Measurements from ENCODE around the gene ATXN1.

ATXN1 gene

GRCh38 chr6:16346831-16347230 lies 414.4 kb downstream of the ATXN1 start:
- ATAC-seq = no peak

- no peak for ATAC-seq
Observed at GRCh38 chr6:16345449-16346330, 415.6 kb downstream of the ATXN1 start.

- no peak for ATAC-seq
Observed at GRCh38 chr6:16344756-16345155, 416.5 kb downstream of the ATXN1 start.

DNA sequence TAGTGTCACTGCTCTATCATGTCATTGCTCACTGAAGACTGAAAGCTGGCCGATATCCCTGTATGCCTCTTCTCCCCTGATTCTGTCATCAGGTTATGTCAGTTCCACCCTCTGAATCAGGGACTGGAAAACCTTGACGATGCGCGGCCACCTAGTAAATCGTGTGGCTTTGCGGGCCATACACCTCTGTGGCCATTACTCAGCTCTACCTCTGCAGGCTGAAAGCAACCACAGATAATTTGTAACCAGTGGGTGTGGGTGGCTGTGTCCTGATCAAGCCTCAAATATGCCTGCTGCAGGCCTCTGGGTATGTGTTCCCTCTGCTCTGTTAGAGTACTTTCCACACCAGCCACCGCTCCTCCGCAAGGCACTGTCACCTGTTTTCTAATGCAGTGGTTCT lies 417.7 kb downstream of the ATXN1 start:
- peak in 1 of 2 donors; percentile 32 for ATAC-seq

GRCh38 chr6:16339265-16339587 lies 422.0 kb downstream of the ATXN1 start:
- ATAC-seq = no peak

DNA sequence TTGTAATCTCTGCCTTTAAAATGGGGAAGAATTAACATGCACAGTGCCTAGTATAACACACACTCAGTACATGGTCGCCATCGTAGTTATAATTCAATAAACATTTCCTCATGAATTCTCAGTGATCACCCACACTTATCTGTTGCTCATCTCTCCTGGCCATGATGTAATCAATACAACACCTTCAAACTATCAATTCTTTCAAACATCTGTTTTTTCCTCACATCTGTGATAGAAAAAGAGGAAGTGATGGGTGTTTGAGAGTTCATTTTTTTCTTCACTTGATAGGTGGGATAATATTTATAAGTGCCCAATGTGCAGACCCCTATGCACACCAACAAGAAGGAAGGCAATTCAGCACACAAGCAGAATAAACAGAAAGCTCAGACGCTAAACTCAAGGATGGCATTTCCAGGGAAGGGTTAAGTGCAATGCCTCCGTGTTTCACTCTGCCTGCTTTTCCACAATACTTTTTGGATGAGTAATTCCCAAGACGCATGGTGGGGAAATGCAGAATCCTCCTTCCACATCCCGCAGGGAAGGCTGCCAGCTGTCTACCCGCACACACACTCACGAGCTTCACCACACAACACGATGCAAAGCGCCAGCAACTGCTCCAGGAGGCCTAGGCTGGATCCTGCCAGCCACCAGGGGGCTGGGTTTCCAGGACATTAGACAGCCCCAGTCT lies 422.5 kb downstream of the ATXN1 start:
- ATAC-seq = peak in 1 of 2 donors; percentile 43

GRCh38 chr6:16337295-16337975 lies 423.8 kb downstream of the ATXN1 start:
- ATAC-seq = no peak

DNA sequence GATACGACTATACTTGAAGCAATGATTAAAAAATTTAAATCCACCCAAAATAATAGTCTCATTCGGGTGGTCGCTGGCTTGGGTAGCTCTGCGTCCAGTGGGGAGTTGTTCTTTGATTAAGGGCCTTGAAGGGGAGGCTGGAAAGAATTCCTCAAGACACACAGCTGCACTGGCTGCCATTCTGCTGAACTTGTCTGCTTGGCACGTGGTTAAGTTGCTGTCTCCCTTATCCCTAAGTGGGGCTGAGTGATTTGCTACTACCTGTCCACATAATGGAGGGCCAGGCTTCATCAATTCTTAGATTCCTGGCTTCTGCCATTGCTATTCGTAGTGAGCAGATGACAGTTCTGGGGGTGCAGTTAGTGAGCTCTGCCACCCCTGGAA lies 424.4 kb downstream of the ATXN1 start:
- no peak for ATAC-seq

DNA sequence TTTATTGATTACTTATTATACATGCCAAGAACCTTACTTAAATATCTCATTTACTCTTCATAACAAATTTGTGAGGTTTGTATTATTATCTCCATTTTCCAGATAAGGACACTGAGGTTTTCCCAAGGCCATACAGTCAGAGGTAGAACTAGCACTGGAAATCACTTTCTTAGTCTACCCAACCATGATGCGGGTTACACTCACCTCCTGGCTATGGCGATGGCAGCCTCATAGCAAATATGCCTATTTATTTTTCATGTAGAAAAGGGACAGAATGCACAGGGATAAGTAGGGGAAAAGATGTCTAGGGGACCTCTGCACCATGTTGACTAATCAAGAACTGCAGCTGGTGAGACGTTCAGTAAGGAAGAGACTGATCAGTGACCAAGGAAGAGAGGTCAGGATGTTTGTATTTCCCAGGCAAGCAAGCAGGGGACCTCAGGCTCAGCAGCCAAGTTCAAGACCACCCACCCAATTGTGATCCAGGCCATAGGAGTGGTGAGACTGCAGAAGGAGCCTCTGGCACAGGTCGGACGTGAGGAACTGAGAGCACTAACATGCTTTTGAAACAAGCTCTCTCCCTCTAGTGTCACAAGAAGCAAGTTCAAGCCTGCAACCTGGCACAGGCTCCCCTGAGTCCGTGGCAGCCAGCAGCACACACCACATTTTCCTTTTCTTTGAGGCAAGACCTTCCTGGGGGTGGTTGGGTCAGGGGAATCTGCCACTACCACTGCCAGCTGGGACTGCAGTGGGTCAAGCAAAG lies 425.0 kb downstream of the ATXN1 start:
- no peak for ATAC-seq

DNA sequence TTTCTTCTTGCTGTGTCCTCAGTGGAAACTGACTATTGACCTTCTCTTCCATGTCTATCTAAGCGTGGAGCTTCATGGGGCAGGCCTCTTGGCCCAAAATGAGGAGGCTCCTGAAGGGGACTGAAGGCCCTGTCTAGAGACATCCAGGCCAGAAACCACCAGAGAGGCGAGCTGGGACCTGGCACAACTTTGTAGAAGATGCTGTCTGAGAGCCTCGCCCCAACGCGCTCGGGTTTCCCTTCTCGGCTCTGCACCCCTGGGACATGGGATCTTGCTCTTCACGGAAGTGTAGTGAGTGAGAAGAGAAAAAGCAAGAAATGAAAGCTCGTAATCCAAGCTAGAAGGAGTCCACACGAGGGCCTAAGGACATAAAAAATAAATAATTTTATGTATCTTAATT lies 426.1 kb downstream of the ATXN1 start:
- ATAC-seq = no peak

DNA sequence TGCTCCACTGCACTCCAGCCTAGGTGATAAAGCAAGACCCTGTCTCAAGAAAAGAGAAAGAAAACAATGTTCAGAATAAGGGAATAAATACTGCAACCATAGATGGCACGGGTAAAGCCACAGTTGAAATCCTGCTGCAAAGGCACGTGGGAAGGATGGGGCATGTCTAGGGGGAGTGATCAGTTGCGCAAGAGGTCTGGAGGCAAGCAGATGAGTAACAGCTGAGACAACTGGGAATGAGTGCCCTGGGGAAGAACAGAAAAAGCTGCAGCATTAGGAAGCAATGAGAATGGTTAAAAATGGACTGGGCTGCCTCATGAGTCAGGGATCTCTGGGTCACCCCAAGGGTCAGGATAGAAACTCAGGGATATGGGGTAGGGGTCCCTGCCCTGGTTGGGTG lies 426.6 kb downstream of the ATXN1 start:
- no peak for ATAC-seq

GRCh38 chr6:16333580-16333979 lies 427.7 kb downstream of the ATXN1 start:
- ATAC-seq = no peak

- ATAC-seq = peak; percentile 98
Observed at GRCh38 chr6:16332175-16332542, 429.1 kb downstream of the ATXN1 start.

DNA sequence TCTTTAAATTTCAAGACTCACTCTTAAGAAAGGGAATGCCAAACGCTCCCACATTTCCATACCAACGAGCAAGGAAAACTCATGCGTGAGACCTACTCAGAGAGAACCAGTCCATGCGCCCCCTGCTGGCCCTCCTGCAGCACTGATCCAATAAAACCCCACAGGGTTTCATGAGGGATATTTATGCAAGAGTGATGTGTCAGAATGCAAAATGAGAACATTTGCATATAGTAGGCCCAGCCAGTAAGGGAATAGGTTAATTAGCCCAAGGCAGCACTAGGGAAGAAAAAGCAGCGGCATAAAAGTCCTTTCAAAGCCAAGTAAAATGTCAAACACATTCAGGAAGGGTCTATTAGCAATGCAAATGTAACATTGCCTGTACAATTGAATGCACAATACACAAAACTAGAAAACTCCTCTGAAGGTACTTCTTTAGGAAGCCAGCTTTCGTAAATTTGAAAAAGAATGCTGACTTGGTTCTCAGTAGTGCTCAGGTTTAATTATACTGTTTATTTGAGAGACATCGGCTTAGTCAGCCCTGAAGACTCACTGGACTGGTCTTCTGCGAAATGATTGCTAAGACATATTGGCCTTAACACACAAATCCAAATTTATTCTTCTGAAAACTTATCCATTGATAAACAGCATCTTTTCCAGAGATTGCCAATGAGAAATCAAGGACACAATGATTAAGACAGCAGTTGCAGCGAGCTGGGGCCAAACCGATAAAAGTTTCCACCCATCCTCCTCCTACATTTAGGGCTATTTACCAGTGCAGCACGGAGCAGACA lies 429.7 kb downstream of the ATXN1 start:
- peak; percentile 74 to 80 for ATAC-seq

DNA sequence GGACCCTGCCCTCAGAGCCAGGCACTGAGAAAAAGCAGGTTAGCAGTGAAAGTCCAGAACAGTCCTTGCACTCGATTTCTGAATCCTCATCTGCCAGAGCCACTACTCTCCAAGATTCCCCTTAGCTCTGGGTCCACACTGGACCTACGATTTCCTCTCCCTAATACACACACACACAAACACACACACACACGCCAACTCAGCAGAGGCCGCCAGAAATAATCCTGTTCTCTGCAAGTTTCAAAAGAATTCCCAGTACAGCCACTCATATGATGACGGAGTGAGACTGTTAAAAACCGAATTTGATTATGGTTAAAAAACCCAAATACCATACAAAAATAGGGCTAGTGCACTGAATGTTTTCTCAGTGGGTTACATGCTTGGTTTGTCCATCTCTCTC lies 432.0 kb downstream of the ATXN1 start:
- no peak for ATAC-seq

DNA sequence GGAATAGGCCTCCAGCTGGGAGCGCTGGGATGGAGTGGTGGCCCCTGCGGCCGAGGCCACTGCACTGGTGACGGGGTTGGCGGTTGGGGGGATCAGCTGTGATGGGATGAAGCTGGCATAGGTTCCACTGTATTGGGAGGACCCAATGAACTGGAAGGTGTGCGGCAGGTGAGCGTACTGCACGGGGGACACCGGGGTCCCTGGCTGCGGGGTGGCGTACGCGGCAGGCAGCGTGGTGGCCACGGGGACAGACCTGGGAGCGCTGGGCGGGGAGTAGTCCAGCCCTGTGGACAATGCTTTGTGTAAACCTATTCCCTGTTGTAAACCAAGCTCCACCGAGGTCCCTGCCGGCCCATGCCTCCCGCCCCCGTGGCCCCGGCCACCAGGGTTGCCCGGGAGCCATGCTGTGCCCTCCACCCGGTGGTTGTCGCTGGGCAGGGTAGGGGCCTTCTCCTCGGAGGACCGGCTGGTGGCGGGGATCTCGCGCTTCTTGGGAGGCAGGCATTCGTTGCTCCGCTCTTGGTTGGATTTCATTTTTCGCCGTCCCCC lies 433.4 kb downstream of the ATXN1 start:
- no peak for ATAC-seq

DNA sequence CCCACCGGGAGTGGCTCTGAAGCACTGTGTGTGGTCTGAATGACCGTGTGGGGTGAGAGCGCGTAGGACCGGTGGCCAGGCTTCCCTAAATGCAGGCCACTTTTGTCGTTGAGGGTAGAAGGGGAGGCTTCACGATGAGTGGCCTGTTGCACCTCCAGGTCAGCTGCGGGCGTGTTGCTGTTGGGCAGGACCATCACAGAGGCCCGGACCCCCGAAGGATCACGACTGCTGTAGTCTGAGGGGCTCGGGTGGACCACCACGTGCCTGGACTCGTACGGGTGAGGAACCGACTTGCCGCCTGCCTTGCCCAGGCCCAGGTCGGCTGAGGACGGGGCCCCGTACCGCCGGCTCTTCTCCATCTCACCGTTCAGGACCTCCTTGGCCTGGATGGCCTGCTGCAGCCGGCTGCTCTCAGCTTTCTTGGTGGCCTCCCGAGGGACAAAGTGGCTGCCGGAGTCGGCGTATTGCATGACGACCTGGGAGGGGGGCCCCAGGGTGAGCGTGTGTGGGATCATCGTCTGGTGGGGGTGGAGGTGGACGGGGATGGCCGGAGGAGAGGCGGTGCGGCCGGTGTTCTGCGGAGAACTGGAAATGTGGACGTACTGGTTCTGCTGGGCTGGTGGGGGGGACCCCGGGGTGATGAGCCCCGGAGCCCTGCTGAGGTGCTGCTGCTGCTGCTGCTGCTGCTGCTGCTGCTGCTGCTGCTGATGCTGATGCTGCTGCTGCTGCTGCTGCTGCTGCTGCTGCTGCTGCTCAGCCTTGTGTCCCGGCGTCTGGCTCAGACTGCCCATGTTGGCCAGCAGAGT lies 434.1 kb downstream of the ATXN1 start:
- ATAC-seq = no peak

DNA sequence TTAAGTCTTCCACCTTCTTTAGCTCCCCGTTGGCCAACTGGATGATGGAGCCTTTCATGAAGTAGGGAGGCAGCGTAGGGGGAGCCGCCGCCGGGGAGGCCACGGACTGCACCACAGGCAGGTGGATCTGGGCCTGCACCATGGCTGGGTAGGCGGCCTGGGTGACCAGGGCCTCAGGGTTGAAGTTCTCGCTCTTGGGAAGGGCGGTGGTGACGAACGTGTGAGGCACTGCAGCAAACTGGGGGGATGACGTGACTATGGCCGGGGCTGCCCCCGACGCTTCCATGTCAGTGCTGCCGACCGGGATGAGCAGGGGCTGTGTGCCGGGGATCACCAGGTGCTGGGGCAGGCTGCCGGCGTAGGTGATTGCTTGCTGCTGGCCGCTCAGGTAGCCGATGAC lies 434.7 kb downstream of the ATXN1 start:
- no peak for ATAC-seq

- no peak for ATAC-seq
Observed at GRCh38 chr6:16324606-16325225, 436.5 kb downstream of the ATXN1 start.

DNA sequence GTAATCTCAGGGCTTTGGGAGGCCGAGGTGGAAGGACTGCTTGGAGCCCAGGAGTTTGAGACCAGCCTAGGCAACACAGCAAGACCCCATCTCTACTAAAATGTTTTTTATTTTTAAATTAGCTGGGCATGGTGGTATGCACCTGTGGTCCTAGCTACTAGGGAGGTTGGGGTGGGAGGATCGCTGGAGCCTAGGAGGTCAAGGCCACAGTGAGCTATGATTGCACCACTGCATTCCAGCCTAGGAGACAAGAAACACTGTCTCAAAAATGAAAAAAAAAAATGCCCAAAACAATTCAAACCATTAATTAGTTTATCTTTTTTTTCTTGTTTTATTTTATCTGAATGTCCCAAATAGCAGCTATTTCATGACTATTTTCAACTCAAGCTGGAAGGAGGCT lies 437.1 kb downstream of the ATXN1 start:
- ATAC-seq = no peak
